K562 (cell line): ENCODE results near the gene ELOVL2.

Experiments
- HNRNPUL1 ChIP-seq: fragments of 200-400 bp; formaldehyde crosslinking; IDR thresholded peaks from 2 replicates; pipeline ENCODE4 v1.6.1; 2017; ENCODE audit warnings: low read length
- SRF ChIP-seq, 2 experiments: fragments of 250-450, 450-650 bp in 1 of 2; sonication (Bioruptor Pico) in 1 of 2; sonication (generic) in 1 of 2; formaldehyde crosslinking; IDR thresholded peaks; 2 replicates each; pipeline versions ENCODE4 v1.5.0 to v1.5.1; 2020 to 2022; ENCODE audit warnings: mild to moderate bottlenecking in 1 of 2, missing genetic modification reagents in 1 of 2
- TSC22D4 ChIP-seq: fragments of 450-650 bp; IDR thresholded peaks from 2 replicates; pipeline ENCODE4 v1.6.1; 2016; ENCODE audit warnings: missing genetic modification characterization, missing biosample characterization, control low read depth

DNA sequence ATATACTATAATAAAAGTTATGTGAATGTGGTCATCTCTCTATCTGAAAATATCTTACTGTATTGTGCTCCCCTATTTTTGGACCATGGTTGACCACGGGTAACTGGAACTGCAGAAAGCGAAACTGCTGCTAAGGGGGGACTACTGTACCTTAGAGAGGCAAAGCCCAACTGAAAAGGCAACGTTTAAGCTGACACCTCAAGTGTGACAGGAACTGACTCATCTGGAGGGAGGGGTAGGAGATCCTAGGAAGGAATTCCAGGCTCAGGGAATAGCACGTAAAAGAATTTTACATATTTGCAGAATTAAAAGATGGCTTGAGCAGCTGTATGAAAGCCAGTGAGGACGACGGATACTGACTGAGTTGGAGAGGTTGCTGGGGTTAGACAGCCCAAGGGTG is 34.8 kb downstream of the ELOVL2 start:
- TF ChIP-seq SRF (CRISPR knock-in tag; IDR thresholded peaks at IDR 0.05) (no peak), HNRNPUL1 (no peak), TSC22D4 (no peak)
